Smooth muscle cell (in vitro differentiated cells): ENCODE measurements around the gene ABR. TPM values are rescaled to one million over a fixed set of nuclear protein-coding genes. Genes with fewer than 3 reads are reported as not detected.

Experiments
- DNase-seq: peaks from one replicate; lab custom pipeline; 2025; ENCODE audit not compliant: unreplicated experiment; lab: John Stamatoyannopoulos, UW
- H2AFZ ChIP-seq: fragments of 200-600 bp; sonication (generic); 2 replicates; pipeline ENCODE4 v1.6.0; 2016; ENCODE audit warnings: antibody characterized with exemption, low read depth, mild to moderate bottlenecking
- H3F3A ChIP-seq: fragments of 200-600 bp; sonication (generic); 2 replicates; pipeline ENCODE4 v1.6.0; 2017; ENCODE audit warnings: antibody characterized with exemption, low read depth
- H3K27ac ChIP-seq: fragments of 200-600 bp; sonication (generic); 2 replicates; pipeline ENCODE4 v1.5.1; 2016; ENCODE audit warnings: low read depth, mild to moderate bottlenecking
- H3K27me3 ChIP-seq: fragments of 200-600 bp; sonication (generic); 2 replicates; pipeline ENCODE4 v1.6.1; 2016; ENCODE audit warnings: low read depth, mild to moderate bottlenecking
- H3K36me3 ChIP-seq: fragments of 200-600 bp; sonication (generic); 2 replicates; pipeline ENCODE4 v1.5.1; 2016; ENCODE audit warnings: low read depth
- H3K4me1 ChIP-seq: fragments of 200-600 bp; sonication (generic); 2 replicates; pipeline ENCODE4 v1.5.1; 2016; ENCODE audit warnings: low read depth
- H3K4me2 ChIP-seq: fragments of 200-600 bp; sonication (generic); 2 replicates; pipeline ENCODE4 v1.6.0; 2016; ENCODE audit warnings: mild to moderate bottlenecking
- H3K4me3 ChIP-seq: fragments of 200-600 bp; sonication (generic); 2 replicates; pipeline ENCODE4 v1.5.1; 2016; ENCODE audit warnings: mild to moderate bottlenecking
- H3K79me2 ChIP-seq: fragments of 200-600 bp; sonication (generic); 2 replicates; pipeline ENCODE4 v1.6.0; 2016; ENCODE audit warnings: low read depth, mild to moderate bottlenecking
- H3K9ac ChIP-seq: fragments of 200-600 bp; sonication (generic); 2 replicates; pipeline ENCODE4 v1.6.0; 2016; ENCODE audit warnings: low read depth
- H3K9me3 ChIP-seq: fragments of 200-600 bp; sonication (generic); replicated peaks from 2 replicates; pipeline ENCODE4 v1.5.1; 2016; ENCODE audit warnings: low read depth
- H4K20me1 ChIP-seq: fragments of 200-600 bp; sonication (generic); 2 replicates; pipeline ENCODE4 v1.6.0; 2016; ENCODE audit warnings: low read depth
- WGBS: methylation state at CpG from one replicate; pipeline ENCODE4 v1.1.7; 2016; ENCODE audit warnings: low lambda C conversion rate; 5-methylcytosine and 5-hydroxymethylcytosine counted together
- polyA plus RNA-seq: library from polyadenylated mRNA; unstranded; fragments of >200 nt; fragmentation: Nextera tagmentation; extraction: Ambion mirVana; gene quantifications from 2 replicates; pipeline ENCODE4 v1.2.1, GENCODE V29; 2016
- total RNA-seq: library from RNA; depleted of rRNA; stranded (reverse); fragments of >200 nt; gene quantifications from 2 replicates; pipeline ENCODE4 v1.2.3, GENCODE V29; 2014
- TF ChIP-seq, protein P1 (sequence below): fragments of 200-600 bp; sonication (generic); IDR thresholded peaks from 2 replicates; pipeline ENCODE4 v1.5.1; 2017; ENCODE audit warnings: borderline replicate concordance, mild to moderate bottlenecking, antibody characterized with exemption; ENCODE audit not compliant: insufficient read depth, poor library complexity, severe bottlenecking

Gene ABR
- total and polyA plus RNA-seq, 2 experiments from 2014 or later: 16.1 to 29.1 TPM

DNA sequence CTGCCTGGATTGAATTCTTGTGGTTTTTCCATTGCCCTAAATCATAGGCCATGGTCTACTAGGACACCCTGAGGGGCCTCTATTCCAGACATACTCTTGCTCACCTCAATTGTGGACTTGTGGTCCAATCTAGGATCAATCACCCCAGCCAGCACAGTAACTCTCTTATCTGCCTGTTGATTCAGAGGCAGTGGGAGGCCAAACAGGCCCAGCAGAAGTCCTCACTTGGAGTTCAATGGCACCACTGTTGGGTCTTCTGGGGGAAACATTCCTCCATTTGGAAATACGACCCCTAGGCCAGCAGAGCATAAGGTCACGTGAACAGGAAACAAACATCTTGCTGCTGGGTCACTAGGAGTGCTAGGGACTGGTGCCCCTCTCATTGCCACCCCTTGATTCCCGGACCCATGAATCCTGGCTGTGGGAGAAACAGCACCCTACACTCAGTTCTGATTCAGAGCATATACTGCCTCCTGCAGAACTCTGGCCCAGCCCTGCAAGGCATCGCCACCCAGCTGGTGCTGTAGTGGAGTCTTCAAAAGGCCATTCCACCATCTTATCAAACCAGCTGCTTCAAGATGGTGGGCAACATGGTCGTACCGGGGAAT is 193.4 kb downstream of the ABR start:
- Histone ChIP-seq H3K79me2 (no peaks in the 10 kb centered on the region), H3K4me1 (no peaks in the 10 kb centered on the region), H3K4me2 (no peak overlapping the region), H3K4me3 (no peak overlapping the region), H3K36me3 (no peaks in the 10 kb centered on the region), H3K9me3 (no peaks in the 10 kb centered on the region), H3K27me3 (no peaks in the 10 kb centered on the region), H3K27ac (no peak overlapping the region), H3F3A (no peaks in the 10 kb centered on the region), H2AFZ (no peak overlapping the region), H3K9ac (no peak overlapping the region), H4K20me1 (no peaks in the 10 kb centered on the region)
- TF ChIP-seq, protein P1, sequence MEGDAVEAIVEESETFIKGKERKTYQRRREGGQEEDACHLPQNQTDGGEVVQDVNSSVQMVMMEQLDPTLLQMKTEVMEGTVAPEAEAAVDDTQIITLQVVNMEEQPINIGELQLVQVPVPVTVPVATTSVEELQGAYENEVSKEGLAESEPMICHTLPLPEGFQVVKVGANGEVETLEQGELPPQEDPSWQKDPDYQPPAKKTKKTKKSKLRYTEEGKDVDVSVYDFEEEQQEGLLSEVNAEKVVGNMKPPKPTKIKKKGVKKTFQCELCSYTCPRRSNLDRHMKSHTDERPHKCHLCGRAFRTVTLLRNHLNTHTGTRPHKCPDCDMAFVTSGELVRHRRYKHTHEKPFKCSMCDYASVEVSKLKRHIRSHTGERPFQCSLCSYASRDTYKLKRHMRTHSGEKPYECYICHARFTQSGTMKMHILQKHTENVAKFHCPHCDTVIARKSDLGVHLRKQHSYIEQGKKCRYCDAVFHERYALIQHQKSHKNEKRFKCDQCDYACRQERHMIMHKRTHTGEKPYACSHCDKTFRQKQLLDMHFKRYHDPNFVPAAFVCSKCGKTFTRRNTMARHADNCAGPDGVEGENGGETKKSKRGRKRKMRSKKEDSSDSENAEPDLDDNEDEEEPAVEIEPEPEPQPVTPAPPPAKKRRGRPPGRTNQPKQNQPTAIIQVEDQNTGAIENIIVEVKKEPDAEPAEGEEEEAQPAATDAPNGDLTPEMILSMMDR: no peak
- no peak for DNase-seq
- 86% methylated on average over 6 of the region's 6 CpGs for WGBS

DNA sequence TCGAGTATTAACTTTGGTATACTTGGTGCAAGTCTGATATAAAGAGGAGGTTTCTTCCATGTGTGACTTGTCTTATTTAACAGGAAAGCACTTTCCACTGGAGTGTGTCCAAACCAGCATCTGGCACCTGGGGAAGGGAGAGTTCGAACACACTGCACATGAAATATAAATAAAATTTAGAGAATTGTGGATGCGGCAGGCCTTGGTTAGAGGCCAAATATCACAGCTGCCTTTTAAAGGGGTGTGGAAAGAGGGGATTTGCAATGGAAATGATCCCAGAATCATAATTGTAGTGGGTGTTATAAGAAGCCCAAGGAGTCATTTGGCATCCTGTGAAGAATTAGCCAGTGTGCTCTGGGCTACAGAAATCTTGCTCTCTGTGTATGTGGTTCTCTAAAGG is 195.9 kb downstream of the ABR start:
- TF ChIP-seq, protein P1: no peak
- no peaks in the 10 kb centered on the region for H3F3A ChIP-seq
- H3K79me2 ChIP-seq: no peaks in the 10 kb centered on the region
- no peaks in the 10 kb centered on the region for H4K20me1 ChIP-seq
- no peak overlapping the region for H3K4me3 ChIP-seq
- H3K27ac ChIP-seq: no peak overlapping the region
- H3K9me3 ChIP-seq: no peaks in the 10 kb centered on the region
- H3K27me3 ChIP-seq: no peaks in the 10 kb centered on the region
- H3K4me1 ChIP-seq: no peaks in the 10 kb centered on the region
- H3K4me2 ChIP-seq: no peak overlapping the region
- H3K9ac ChIP-seq: no peak overlapping the region
- DNase-seq: no peak
- 94% methylated on average over 3 of the region's 3 CpGs for WGBS
- H3K36me3 ChIP-seq: no peaks in the 10 kb centered on the region
- no peak overlapping the region for H2AFZ ChIP-seq

DNA sequence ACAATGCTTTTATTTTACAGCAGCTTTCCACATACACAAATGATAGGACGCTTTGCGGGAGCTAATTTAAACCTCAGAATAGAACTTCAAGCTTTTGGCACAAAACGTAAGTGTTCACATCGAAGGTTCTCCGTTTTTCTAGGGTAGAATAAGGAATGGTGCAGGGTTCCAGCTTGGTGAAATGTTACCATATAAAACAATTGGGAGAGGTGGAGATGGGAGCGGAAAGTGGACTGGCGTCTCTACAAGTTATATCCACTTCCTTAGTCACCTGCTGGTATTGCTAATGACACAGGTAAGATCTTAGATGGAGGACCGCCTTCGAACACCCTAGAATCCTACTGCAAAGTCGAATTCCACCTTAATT is 198.5 kb downstream of the ABR start:
- H3K4me3 ChIP-seq: no peak overlapping the region
- H3K27me3 ChIP-seq: no peaks in the 10 kb centered on the region
- TF ChIP-seq, protein P1: no peak
- no peaks in the 10 kb centered on the region for H3K36me3 ChIP-seq
- H3K9ac ChIP-seq: no peak overlapping the region
- peaks cover 26% of the 10 kb centered on the region for H3K79me2 ChIP-seq
- H3F3A ChIP-seq: no peaks in the 10 kb centered on the region
- no peak overlapping the region for H3K27ac ChIP-seq
- H4K20me1 ChIP-seq: peaks cover 24% of the 10 kb centered on the region
- H2AFZ ChIP-seq: no peak overlapping the region
- H3K4me1 ChIP-seq: peaks cover 15% of the 10 kb centered on the region
- H3K4me2 ChIP-seq: no peak overlapping the region
- DNase-seq: no peak
- no peaks in the 10 kb centered on the region for H3K9me3 ChIP-seq
- 37% methylated on average over 10 of the region's 10 CpGs for WGBS
